ENCODE data around the gene FLNB.

The FLNB gene

GRCh38 chr3:58072052-58072762, 64.0 kb downstream of the FLNB start:
- Histone ChIP-seq H3K4me3 (ENCODE audit: low read depth, low read length, poor library complexity, severe bottlenecking) (no peak overlapping the region), H3K4me1 (ENCODE audit: insufficient read depth, low read length, severe bottlenecking) (peaks cover 13% of the 10 kb centered on the region), H4K20me1 (ENCODE audit: insufficient read depth, low read length) (0 out of 2 replicates have a peak, but pooled peaks cover 3% of the 10 kb centered on the region), H3K9me3 (ENCODE audit: low read length) (no peaks in the 10 kb centered on the region), H3K27me3 (ENCODE audit: insufficient read depth, low read length) (no peaks in the 10 kb centered on the region), H3K79me2 (ENCODE audit: insufficient read depth, low read length) (no peaks in the 10 kb centered on the region), H3K9ac (ENCODE audit: low read length) (no peak overlapping the region), H3F3A (ENCODE audit: insufficient read depth, low read length) (no peaks in the 10 kb centered on the region), H3K9me2 (ENCODE audit: low read depth, low read length) (no peaks in the 10 kb centered on the region), H3K27ac (ENCODE audit: low read depth, low read length, poor library complexity, severe bottlenecking) (no peak overlapping the region), H2AFZ (ENCODE audit: low read length) (no peak overlapping the region), H3K36me3 (ENCODE audit: insufficient read depth, low read length) (no peaks in the 10 kb centered on the region), H3K4me2 (ENCODE audit: low read length) (no peak overlapping the region)
- TF ChIP-seq CTCF (IDR thresholded peaks at IDR 0.05; ENCODE audit: low read length) (no peak), EZH2 (IDR thresholded peaks at IDR 0.05; ENCODE audit: borderline replicate concordance, low read length) (no peak)

GRCh38 chr3:58072763-58073130, 64.5 kb downstream of the FLNB start:
- H3K9me3 ChIP-seq (ENCODE audit: low read length), result no peaks in the 10 kb centered on the region
- no peaks in the 10 kb centered on the region for H3K27me3 ChIP-seq (ENCODE audit: insufficient read depth, low read length)
- 0 out of 2 replicates have a peak, but pooled peaks cover 3% of the 10 kb centered on the region for H4K20me1 ChIP-seq (ENCODE audit: insufficient read depth, low read length)
- H3K79me2 ChIP-seq (ENCODE audit: insufficient read depth, low read length), result no peaks in the 10 kb centered on the region
- H3F3A ChIP-seq (ENCODE audit: insufficient read depth, low read length), result no peaks in the 10 kb centered on the region
- H3K9ac ChIP-seq (ENCODE audit: low read length), result no peak overlapping the region
- H3K4me2 ChIP-seq (ENCODE audit: low read length), result no peak overlapping the region
- no peak overlapping the region for H3K4me3 ChIP-seq (ENCODE audit: low read depth, low read length, poor library complexity, severe bottlenecking)
- no peak for TF ChIP-seq CTCF (IDR thresholded peaks at IDR 0.05; ENCODE audit: low read length)
- no peak for TF ChIP-seq EZH2 (IDR thresholded peaks at IDR 0.05; ENCODE audit: borderline replicate concordance, low read length)
- no peaks in the 10 kb centered on the region; the same call in 1 of the 2 replicates for H3K36me3 ChIP-seq (ENCODE audit: insufficient read depth, low read length)
- no peaks in the 10 kb centered on the region for H3K9me2 ChIP-seq (ENCODE audit: low read depth, low read length)
- no peak overlapping the region for H3K27ac ChIP-seq (ENCODE audit: low read depth, low read length, poor library complexity, severe bottlenecking)
- peaks cover 13% of the 10 kb centered on the region for H3K4me1 ChIP-seq (ENCODE audit: insufficient read depth, low read length, severe bottlenecking)
- no peak overlapping the region for H2AFZ ChIP-seq (ENCODE audit: low read length)

- H3K79me2 ChIP-seq (ENCODE audit: insufficient read depth, low read length), result no peaks in the 10 kb centered on the region
- H2AFZ ChIP-seq (ENCODE audit: low read length), result no peak overlapping the region
- H3K4me2 ChIP-seq (ENCODE audit: low read length), result no peak overlapping the region; the same call in 1 of the 2 replicates
- 0 out of 2 replicates have a peak, but pooled peaks cover 3% of the 10 kb centered on the region for H4K20me1 ChIP-seq (ENCODE audit: insufficient read depth, low read length)
- no peaks in the 10 kb centered on the region; the same call in 1 of the 2 replicates for H3K36me3 ChIP-seq (ENCODE audit: insufficient read depth, low read length)
- H3K9ac ChIP-seq (ENCODE audit: low read length), result no peak overlapping the region
- H3F3A ChIP-seq (ENCODE audit: insufficient read depth, low read length), result no peaks in the 10 kb centered on the region
- TF ChIP-seq EZH2 (IDR thresholded peaks at IDR 0.05; ENCODE audit: borderline replicate concordance, low read length) (no peak), CTCF (IDR thresholded peaks at IDR 0.05; ENCODE audit: low read length) (no peak)
- no peaks in the 10 kb centered on the region for H3K9me3 ChIP-seq (ENCODE audit: low read length)
- H3K27me3 ChIP-seq (ENCODE audit: insufficient read depth, low read length), result no peaks in the 10 kb centered on the region
- H3K9me2 ChIP-seq (ENCODE audit: low read depth, low read length), result no peaks in the 10 kb centered on the region
- no peak overlapping the region for H3K27ac ChIP-seq (ENCODE audit: low read depth, low read length, poor library complexity, severe bottlenecking)
- peaks cover 13% of the 10 kb centered on the region for H3K4me1 ChIP-seq (ENCODE audit: insufficient read depth, low read length, severe bottlenecking)
- no peak overlapping the region for H3K4me3 ChIP-seq (ENCODE audit: low read depth, low read length, poor library complexity, severe bottlenecking)
Measured at GRCh38 chr3:58073301-58074108, 65.3 kb downstream of the FLNB start.
